SK-N-SH (cell line): ENCODE results near the gene GOLGA8N. TPM values are rescaled to one million over a fixed set of nuclear protein-coding genes. Genes with fewer than 3 reads are reported as not detected.

Experiments used
- CTCF ChIA-PET: fragments of 300-600, 350-600 bp; formaldehyde crosslinking; extraction: SDS; loops from one replicate; lab custom pipeline; 2021; lab: Yijun Ruan, JAX
- POLR2A ChIA-PET: fragments of 350-600 bp; sonication (Branson Sonifier 250); formaldehyde crosslinking; extraction: SDS; loops from one replicate; lab custom pipeline; 2020; ENCODE audit warnings: antibody characterized with exemption, inconsistent platforms; lab: Yijun Ruan, JAX
- DNase-seq: peaks from one replicate; pipeline ENCODE4 v3.0.0; 2012
- H2AFZ ChIP-seq: fragments of 200-600 bp; sonication (generic); 2 replicates; pipeline ENCODE4 v1.8.1; 2016; ENCODE audit warnings: antibody characterized with exemption, mild to moderate bottlenecking, low read depth
- H3F3A ChIP-seq: fragments of 200-600 bp; sonication (generic); replicated peaks from 2 replicates; pipeline ENCODE3; 2016; ENCODE audit warnings: antibody characterized with exemption, mild to moderate bottlenecking; ENCODE audit not compliant: insufficient read depth
- H3K27ac ChIP-seq, 2 experiments: fragments of 200-500 bp in 1 of 2; fragments of 200-600 bp in 1 of 2; sonication (Bioruptor generic) in 1 of 2; sonication (generic), shearing (Covaris generic) in 1 of 2; 2 replicates each; pipeline versions ENCODE4 v1.5.1 to v1.6.1; 2014 to 2016; ENCODE audit warnings: low read depth in 2 of 2, inconsistent platforms in 1 of 2, low read length in 1 of 2, mild to moderate bottlenecking in 1 of 2, mixed read lengths in 1 of 2
- H3K27me3 ChIP-seq: fragments of 200-600 bp; sonication (generic), shearing (Covaris generic); 2 replicates; pipeline ENCODE4 v1.6.1; 2016; ENCODE audit warnings: mixed run types; ENCODE audit not compliant: insufficient read depth
- H3K36me3 ChIP-seq, 2 experiments: fragments of 200-500 bp in 1 of 2; fragments of 200-600 bp in 1 of 2; sonication (Bioruptor generic) in 1 of 2; sonication (generic) in 1 of 2; replicated peaks in 1 of 2; 2 replicates each; pipeline versions ENCODE3 to v1.5.1; 2014 to 2016; ENCODE audit warnings: low read length in 1 of 2, mild to moderate bottlenecking in 1 of 2; ENCODE audit not compliant: insufficient read depth in 2 of 2, control insufficient read depth in 1 of 2
- H3K4me1 ChIP-seq, 2 experiments: fragments of 200-500 bp in 1 of 2; fragments of 200-600 bp in 1 of 2; sonication (Bioruptor generic) in 1 of 2; sonication (generic), shearing (Covaris generic) in 1 of 2; 2 replicates each; pipeline versions ENCODE4 v1.5.1 to v1.6.1; 2014 to 2016; ENCODE audit warnings: low read depth in 1 of 2, low read length in 1 of 2, mixed run types in 1 of 2; ENCODE audit not compliant: insufficient read depth in 2 of 2, control insufficient read depth in 1 of 2
- H3K4me2 ChIP-seq: fragments of 200-600 bp; sonication (generic), shearing (Covaris generic); 2 replicates; pipeline ENCODE4 v1.6.1; 2017; ENCODE audit warnings: mixed run types
- H3K4me3 ChIP-seq, 2 experiments: fragments of 200-500 bp in 1 of 2; fragments of 200-600 bp in 1 of 2; sonication (Bioruptor generic) in 1 of 2; sonication (generic), shearing (Covaris generic) in 1 of 2; 2 replicates each; pipeline versions ENCODE4 v1.5.1 to v1.8.1; 2014 to 2016; ENCODE audit warnings: low read depth in 2 of 2, inconsistent platforms in 1 of 2, low read length in 1 of 2, mild to moderate bottlenecking in 1 of 2, mixed read lengths in 1 of 2, moderate library complexity in 1 of 2
- H3K79me2 ChIP-seq: fragments of 200-600 bp; sonication (generic); 2 replicates; pipeline ENCODE4 v1.8.1; 2017; ENCODE audit warnings: mild to moderate bottlenecking; ENCODE audit not compliant: insufficient read depth
- H3K9ac ChIP-seq: fragments of 200-600 bp; sonication (generic); 2 replicates; pipeline ENCODE4 v1.6.1; 2017; ENCODE audit warnings: mixed run types
- H3K9me2 ChIP-seq: fragments of 200-600 bp; sonication (generic); 2 replicates; pipeline ENCODE4 v1.6.1; 2017; ENCODE audit warnings: mixed run types
- H3K9me3 ChIP-seq: fragments of 200-600 bp; sonication (generic); 2 replicates; pipeline ENCODE4 v1.6.1; 2017; ENCODE audit warnings: mixed run types, mild to moderate bottlenecking, moderate library complexity
- H4K20me1 ChIP-seq: fragments of 200-600 bp; sonication (generic); 2 replicates; pipeline ENCODE4 v1.6.1; 2017; ENCODE audit warnings: mild to moderate bottlenecking, mixed run types; ENCODE audit not compliant: insufficient read depth
- CHD2 ChIP-seq: fragments of 150-350 bp; IDR thresholded peaks from 2 replicates; pipeline ENCODE4 v1.6.1; 2018; ENCODE audit warnings: low read length; ENCODE audit not compliant: partially characterized antibody
- EP300 ChIP-seq, 2 experiments: IDR thresholded peaks; 2 replicates each; pipeline versions ENCODE4 v1.4.0 to v1.6.1; 2012; ENCODE audit warnings: borderline replicate concordance in 1 of 2, low read depth in 1 of 2, low read length in 1 of 2
- EZH2phosphoT487 ChIP-seq: fragments of 200-600 bp; sonication (generic); IDR thresholded peaks from 2 replicates; pipeline ENCODE4 v1.6.1; 2017; ENCODE audit warnings: low read depth, mixed run types, mild to moderate bottlenecking, antibody characterized with exemption, moderate library complexity, borderline replicate concordance
- FOSL2 ChIP-seq: IDR thresholded peaks from 2 replicates; pipeline ENCODE4 v1.4.0; 2012; ENCODE audit warnings: low read depth, mild to moderate bottlenecking, moderate library complexity, borderline replicate concordance
- FOXJ3 ChIP-seq: sonication (generic); formaldehyde crosslinking; IDR thresholded peaks from 2 replicates; pipeline ENCODE4 v1.5.1; 2020; ENCODE audit warnings: mild to moderate bottlenecking, missing genetic modification reagents
- FOXM1 ChIP-seq: IDR thresholded peaks from 2 replicates; pipeline ENCODE4 v1.4.0; 2012; ENCODE audit warnings: low read depth, mild to moderate bottlenecking
- GABPA ChIP-seq: IDR thresholded peaks from 2 replicates; pipeline ENCODE4 v1.4.0; 2012; ENCODE audit warnings: low read depth, mild to moderate bottlenecking
- GATA2 ChIP-seq: sonication (generic); formaldehyde crosslinking; IDR thresholded peaks from 2 replicates; pipeline ENCODE4 v1.5.0; 2020; ENCODE audit warnings: mild to moderate bottlenecking, missing genetic modification reagents
- IRF3 ChIP-seq: fragments of 150-350 bp; IDR thresholded peaks from 2 replicates; pipeline ENCODE4 v1.6.1; 2016; ENCODE audit warnings: mild to moderate bottlenecking, low read depth, low read length
- MEF2A ChIP-seq: IDR thresholded peaks from 2 replicates; pipeline ENCODE4 v1.4.0; 2012; ENCODE audit warnings: low read depth, borderline replicate concordance
- NRF1 ChIP-seq: IDR thresholded peaks from 2 replicates; pipeline ENCODE4 v1.6.1; 2012; ENCODE audit warnings: low read depth, mild to moderate bottlenecking, low read length
- PBX3 ChIP-seq: IDR thresholded peaks from 2 replicates; pipeline ENCODE4; 2012
- RAD21 ChIP-seq: IDR thresholded peaks from 2 replicates; pipeline ENCODE4 v1.6.1; 2012; ENCODE audit warnings: mild to moderate bottlenecking, low read length
- REST ChIP-seq: IDR thresholded peaks from 2 replicates; pipeline ENCODE4 v1.6.1; 2012; ENCODE audit warnings: mild to moderate bottlenecking, low read depth, low read length, moderate library complexity
- RFX5 ChIP-seq: IDR thresholded peaks from 2 replicates; pipeline ENCODE4 v1.6.1; 2012; ENCODE audit warnings: mild to moderate bottlenecking, improper control_type of control experiment, low read length
- RXRA ChIP-seq: IDR thresholded peaks from 2 replicates; pipeline ENCODE4 v1.4.0; 2012; ENCODE audit warnings: low read depth, mild to moderate bottlenecking, borderline replicate concordance
- SIN3A ChIP-seq: IDR thresholded peaks from 2 replicates; pipeline ENCODE4 v1.6.1; 2012; ENCODE audit warnings: low read depth, mild to moderate bottlenecking, low read length, moderate library complexity, borderline replicate concordance
- TCF12 ChIP-seq: IDR thresholded peaks from 2 replicates; pipeline ENCODE4 v1.4.0; 2012
- TEAD4 ChIP-seq: IDR thresholded peaks from 2 replicates; pipeline ENCODE4 v1.4.0; 2012; ENCODE audit warnings: mild to moderate bottlenecking, borderline replicate concordance; ENCODE audit not compliant: insufficient read depth
- ZBTB33 ChIP-seq: IDR thresholded peaks from 2 replicates; pipeline ENCODE4 v1.4.0; 2012; ENCODE audit warnings: low read depth, borderline replicate concordance
- WGBS: methylation state at CpG from one replicate; pipeline ENCODE4 v1.1.6; 2017; ENCODE audit warnings: low lambda C conversion rate; 5-methylcytosine and 5-hydroxymethylcytosine counted together
- polyA plus RNA-seq, 3 experiments: library from polyadenylated mRNA; depleted of rRNA; stranded (reverse); fragments of >200 nt; gene quantifications; 2 replicates each; pipeline ENCODE4 v1.2.3, GENCODE V29; 2012

Gene GOLGA8N
- polyA plus RNA-seq, 1 of the 3 experiments (the other 2 are of a cell fraction), result 1.2 TPM

GRCh38 chr15:32636908-32637567, 43.8 kb downstream of the GOLGA8N start:
- no peak overlapping the region for H3K4me2 ChIP-seq
- H3K27me3 ChIP-seq, result no peaks in the 10 kb centered on the region
- no peak overlapping the region for H3K27ac ChIP-seq
- CTCF ChIA-PET, result interaction anchor here (1.2 to 1.3 kb wide), 2 partner anchors 14 to 26 kb away, joined by 3 to 4 read pairs; no protein-coding TSS in a partner anchor
- no peaks in the 10 kb centered on the region for H3K9me2 ChIP-seq
- WGBS, result 95% methylated on average over 8 of the region's 8 CpGs
- H3K4me3 ChIP-seq, result no peak overlapping the region
- no peak overlapping the region for H2AFZ ChIP-seq
- peaks cover 51 to 60% of the 10 kb centered on the region in 2 experiments for H3K36me3 ChIP-seq
- TF ChIP-seq GATA2 (CRISPR knock-in tag), result no peak
- TF ChIP-seq TCF12, result no peak
- no peak for TF ChIP-seq SIN3A
- TF ChIP-seq RFX5, result no peak
- TF ChIP-seq ZBTB33, result no peak
- TF ChIP-seq CHD2, result no peak
- no peak for TF ChIP-seq EP300 (IDR thresholded peaks at IDR 0.05; ENCODE audit: borderline replicate concordance in 1 of 2, low read depth in 1 of 2, low read length in 1 of 2)
- TF ChIP-seq RXRA, result no peak
- TF ChIP-seq GABPA, result no peak
- no peak for TF ChIP-seq FOXM1
- no peak for TF ChIP-seq RAD21
- TF ChIP-seq EZH2phosphoT487, result no peak
- TF ChIP-seq TEAD4, result no peak
- TF ChIP-seq MEF2A, result no peak
- TF ChIP-seq PBX3, result no peak
- no peak for TF ChIP-seq REST
- no peak for TF ChIP-seq IRF3
- TF ChIP-seq FOXJ3, result no peak
- TF ChIP-seq NRF1, result no peak
- TF ChIP-seq FOSL2, result no peak
- POLR2A ChIA-PET, result no interaction called here
- no peak for DNase-seq
- no peaks in the 10 kb centered on the region for H4K20me1 ChIP-seq
- H3F3A ChIP-seq, result peaks cover 31% of the 10 kb centered on the region
- H3K79me2 ChIP-seq, result peaks cover 8% of the 10 kb centered on the region; the same call in 1 of the 2 replicates
- H3K9ac ChIP-seq, result no peak overlapping the region
- no peaks in the 10 kb centered on the region for H3K9me3 ChIP-seq
- no peaks in the 10 kb centered on the region; a peak in 1 of 4 replicates for H3K4me1 ChIP-seq
